Kidney capillary endothelial cell (primary cell): Measurements from ENCODE around the gene MINDY2.
"Not testable (repeated sequence)": the region's sequence is repeated elsewhere in the genome, so short reads cannot be mapped to it uniquely, and the experiment has no call there.

Source experiments
- DNase-seq: peaks from one replicate; pipeline ENCODE4 v3.0.0-alpha.2; 2018; ENCODE audit warnings: low spot score

MINDY2 gene

GRCh38 chr15:58830556-58830955, 59.5 kb downstream of the MINDY2 start:
- no peak for DNase-seq

- DNase-seq, result not testable (repeated sequence)
These were observed 62.8 kb downstream of the MINDY2 start for GRCh38 chr15:58833681-58834426.

GRCh38 chr15:58839485-58839884, 68.4 kb downstream of the MINDY2 start:
- no peak for DNase-seq

GRCh38 chr15:58840048-58840447, 68.9 kb downstream of the MINDY2 start:
- DNase-seq, result no peak

- DNase-seq, result no peak
These were observed 71.8 kb downstream of the MINDY2 start for GRCh38 chr15:58842713-58843396.

GRCh38 chr15:58851205-58851604, 80.1 kb downstream of the MINDY2 start:
- DNase-seq, result not testable (repeated sequence)

GRCh38 chr15:58852347-58852746, 81.2 kb downstream of the MINDY2 start:
- no peak for DNase-seq

GRCh38 chr15:58854593-58854992, 83.5 kb downstream of the MINDY2 start:
- DNase-seq, result no peak

- DNase-seq, result no peak
These were observed 85.0 kb downstream of the MINDY2 start for GRCh38 chr15:58856086-58856485.

GRCh38 chr15:58856621-58857020, 85.5 kb downstream of the MINDY2 start:
- DNase-seq, result not testable (repeated sequence)

GRCh38 chr15:58862326-58862725, 91.2 kb downstream of the MINDY2 start:
- no peak for DNase-seq

GRCh38 chr15:58864602-58865424, 93.7 kb downstream of the MINDY2 start:
- DNase-seq, result no peak

- DNase-seq, result no peak
These were observed 94.4 kb downstream of the MINDY2 start for GRCh38 chr15:58865425-58865880.

GRCh38 chr15:58867926-58868325, 96.8 kb downstream of the MINDY2 start:
- DNase-seq, result no peak

GRCh38 chr15:58870451-58870850, 99.3 kb downstream of the MINDY2 start:
- no peak for DNase-seq

- DNase-seq, result no peak
These were observed 102.2 kb downstream of the MINDY2 start for GRCh38 chr15:58873267-58873666.

GRCh38 chr15:58875343-58875742, 104.2 kb downstream of the MINDY2 start:
- no peak for DNase-seq

- DNase-seq, result no peak
These were observed 105.4 kb downstream of the MINDY2 start for GRCh38 chr15:58876306-58877106.

- no peak for DNase-seq
These were observed 107.1 kb downstream of the MINDY2 start for GRCh38 chr15:58877999-58878825.

GRCh38 chr15:58880320-58880719, 109.2 kb downstream of the MINDY2 start:
- DNase-seq, result no peak

GRCh38 chr15:58882243-58882642, 111.1 kb downstream of the MINDY2 start:
- DNase-seq, result no peak
